Measurements from ENCODE around the gene ZNF497. TPM values are rescaled to one million over a fixed set of nuclear protein-coding genes. Genes with fewer than 3 reads are reported as not detected.

The ZNF497 gene
- polyA plus RNA-seq, 1 of the 3 experiments (the other 2 are of a cell fraction) = 1.1 TPM

DNA sequence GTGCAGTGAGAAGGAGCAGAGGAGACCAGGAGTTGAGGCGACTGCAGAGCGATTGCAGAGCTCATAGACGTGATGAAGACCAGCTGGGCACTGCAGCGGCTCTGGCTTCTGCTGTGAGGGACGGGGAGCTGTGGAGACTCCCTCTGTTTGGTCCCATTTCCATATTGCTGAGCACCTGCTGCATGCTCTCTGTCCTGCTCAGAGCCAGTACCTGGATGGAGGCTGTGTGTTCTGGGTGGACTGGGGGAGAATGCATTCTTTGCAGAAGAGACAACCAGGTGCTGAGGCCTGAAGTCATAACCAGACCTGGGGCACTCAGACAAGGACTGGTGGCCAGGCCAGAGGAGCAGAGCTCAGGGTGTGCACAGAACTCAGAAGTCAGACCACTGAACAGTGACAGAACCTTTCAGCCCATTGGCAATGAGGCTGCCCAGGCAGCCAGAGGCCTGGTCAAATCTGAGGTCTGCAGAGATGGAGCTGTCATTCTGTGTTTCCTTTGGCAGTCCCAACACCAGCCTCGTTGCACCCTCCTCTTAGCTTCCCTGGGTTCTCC is 8.0 kb downstream of the ZNF497 start (continued):
- TF ChIP-seq, protein P1, sequence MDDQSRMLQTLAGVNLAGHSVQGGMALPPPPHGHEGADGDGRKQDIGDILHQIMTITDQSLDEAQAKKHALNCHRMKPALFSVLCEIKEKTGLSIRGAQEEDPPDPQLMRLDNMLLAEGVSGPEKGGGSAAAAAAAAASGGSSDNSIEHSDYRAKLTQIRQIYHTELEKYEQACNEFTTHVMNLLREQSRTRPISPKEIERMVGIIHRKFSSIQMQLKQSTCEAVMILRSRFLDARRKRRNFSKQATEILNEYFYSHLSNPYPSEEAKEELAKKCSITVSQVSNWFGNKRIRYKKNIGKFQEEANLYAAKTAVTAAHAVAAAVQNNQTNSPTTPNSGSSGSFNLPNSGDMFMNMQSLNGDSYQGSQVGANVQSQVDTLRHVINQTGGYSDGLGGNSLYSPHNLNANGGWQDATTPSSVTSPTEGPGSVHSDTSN (IDR thresholded peaks at IDR 0.05) = no peak
- TF ChIP-seq SIN3A (IDR thresholded peaks at IDR 0.05; ENCODE audit: borderline replicate concordance, low read depth, low read length) = no peak
- no peak for TF ChIP-seq MXI1 (IDR thresholded peaks at IDR 0.05; ENCODE audit: low read depth, low read length)
- TF ChIP-seq, protein P2, sequence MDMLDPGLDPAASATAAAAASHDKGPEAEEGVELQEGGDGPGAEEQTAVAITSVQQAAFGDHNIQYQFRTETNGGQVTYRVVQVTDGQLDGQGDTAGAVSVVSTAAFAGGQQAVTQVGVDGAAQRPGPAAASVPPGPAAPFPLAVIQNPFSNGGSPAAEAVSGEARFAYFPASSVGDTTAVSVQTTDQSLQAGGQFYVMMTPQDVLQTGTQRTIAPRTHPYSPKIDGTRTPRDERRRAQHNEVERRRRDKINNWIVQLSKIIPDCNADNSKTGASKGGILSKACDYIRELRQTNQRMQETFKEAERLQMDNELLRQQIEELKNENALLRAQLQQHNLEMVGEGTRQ (IDR thresholded peaks at IDR 0.05; ENCODE audit: borderline replicate concordance, low read depth, low read length) = no peak
- no peak for TF ChIP-seq POLR2AphosphoS5 (IDR thresholded peaks at IDR 0.05; ENCODE audit: low read depth, low read length)

DNA sequence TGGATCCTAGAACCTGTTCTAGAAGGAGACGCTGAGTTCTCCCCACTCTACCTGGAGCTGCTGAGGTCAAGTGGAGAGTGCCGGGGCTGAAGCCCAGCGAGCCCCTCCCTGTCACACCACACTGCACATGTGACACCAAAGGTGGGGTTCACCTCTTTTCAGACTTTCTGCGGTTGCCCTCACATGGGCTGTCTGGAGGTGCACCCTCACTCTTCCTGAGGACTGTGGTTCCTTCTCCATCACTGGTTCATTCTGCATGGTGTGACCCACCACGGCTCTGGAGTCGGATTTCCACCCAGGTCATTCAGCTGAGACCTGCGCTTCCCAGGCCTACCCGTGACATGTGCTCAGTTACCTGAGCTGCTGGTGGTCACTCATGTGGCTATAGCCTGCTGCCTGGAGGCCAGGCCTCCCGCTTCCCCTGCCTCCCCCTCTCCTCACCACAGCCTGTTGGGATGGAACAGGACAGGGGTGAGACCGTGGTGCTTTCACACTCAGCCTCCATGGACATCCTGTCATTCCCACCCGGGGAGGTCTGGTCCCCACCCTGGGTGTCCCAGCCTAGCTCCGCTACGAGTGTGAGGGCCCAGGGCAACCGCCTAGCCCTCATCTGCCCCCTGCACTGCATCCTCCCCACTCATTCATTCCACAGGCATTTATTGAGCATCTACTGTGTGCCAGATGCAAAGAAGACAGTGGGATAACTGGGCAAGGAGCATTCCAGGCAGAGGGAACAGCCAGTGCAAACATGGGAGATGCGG is 8.7 kb downstream of the ZNF497 start:
- Histone ChIP-seq H3K9me2 (no peaks in the 10 kb centered on the region), H3K27ac (ENCODE audit: low read depth in 2 of 2, low read length in 1 of 2) (no peak overlapping the region), H4K20me1 (ENCODE audit: insufficient read depth) (no peaks in the 10 kb centered on the region), H3K27me3 (ENCODE audit: insufficient read depth) (no peaks in the 10 kb centered on the region), H3F3A (replicated peaks; ENCODE audit: insufficient read depth) (no peaks in the 10 kb centered on the region), H3K4me3 (ENCODE audit: low read depth in 2 of 2, low read length in 1 of 2) (no peak overlapping the region), H3K36me3 (replicated peaks in 1 of 2; ENCODE audit: control insufficient read depth in 1 of 2, insufficient read depth in 2 of 2, low read length in 1 of 2) (peaks cover 2 to 4% of the 10 kb centered on the region in 2 experiments), H3K4me1 (ENCODE audit: control insufficient read depth in 1 of 2, insufficient read depth in 2 of 2, low read depth in 1 of 2, low read length in 1 of 2) (no peaks in the 10 kb centered on the region), H3K9ac (no peak overlapping the region), H3K79me2 (ENCODE audit: insufficient read depth) (peaks cover 18% of the 10 kb centered on the region), H3K4me2 (no peak overlapping the region), H3K9me3 (no peaks in the 10 kb centered on the region), H2AFZ (ENCODE audit: low read depth) (no peak overlapping the region)
- TF ChIP-seq GABPA (IDR thresholded peaks at IDR 0.05; ENCODE audit: low read depth) = no peak
- no peak for TF ChIP-seq NRF1 (IDR thresholded peaks at IDR 0.05; ENCODE audit: low read depth, low read length)
- no peak for TF ChIP-seq JUND (IDR thresholded peaks at IDR 0.05)
- TF ChIP-seq YY1 (IDR thresholded peaks at IDR 0.05; ENCODE audit: low read depth) = no peak
- no peak for TF ChIP-seq EP300 (IDR thresholded peaks at IDR 0.05; ENCODE audit: borderline replicate concordance in 1 of 2, low read depth in 1 of 2, low read length in 1 of 2)
- no peak for TF ChIP-seq FOXJ3 (CRISPR knock-in tag; IDR thresholded peaks at IDR 0.05)
- no peak for TF ChIP-seq ZBTB33 (IDR thresholded peaks at IDR 0.05; ENCODE audit: borderline replicate concordance, low read depth)
- TF ChIP-seq USF1 (IDR thresholded peaks at IDR 0.05; ENCODE audit: borderline replicate concordance, low read depth) = no peak
- TF ChIP-seq TCF12 (IDR thresholded peaks at IDR 0.05) = no peak
- no peak for TF ChIP-seq POLR2AphosphoS5 (IDR thresholded peaks at IDR 0.05; ENCODE audit: low read depth, low read length)
- no peak for TF ChIP-seq RXRA (IDR thresholded peaks at IDR 0.05; ENCODE audit: borderline replicate concordance, low read depth)
- no peak for TF ChIP-seq MEF2A (IDR thresholded peaks at IDR 0.05; ENCODE audit: borderline replicate concordance, low read depth)
- TF ChIP-seq CHD2 (IDR thresholded peaks at IDR 0.05; ENCODE audit: low read length, partially characterized antibody) = no peak
- no peak for TF ChIP-seq SIN3A (IDR thresholded peaks at IDR 0.05; ENCODE audit: borderline replicate concordance, low read depth, low read length)
- no peak for TF ChIP-seq RAD21 (IDR thresholded peaks at IDR 0.05; ENCODE audit: low read length)
- TF ChIP-seq RCOR1 (IDR thresholded peaks at IDR 0.05; ENCODE audit: low read length) = no peak
- TF ChIP-seq NFIC (IDR thresholded peaks at IDR 0.05; ENCODE audit: borderline replicate concordance) = no peak
- TF ChIP-seq FOXM1 (IDR thresholded peaks at IDR 0.05; ENCODE audit: low read depth) = no peak
- TF ChIP-seq, protein P2 (IDR thresholded peaks at IDR 0.05; ENCODE audit: borderline replicate concordance, low read depth, low read length) = no peak
- no peak for DNase-seq
- CTCF ChIA-PET = interaction anchor here (1.0 kb wide), 1 partner anchor 9 kb away, joined by 3 read pairs; the partner anchor contains the start of gene ZNF497
- POLR2A ChIA-PET = interaction anchor here (1.4 to 3.6 kb wide), 2 partner anchors 8 to 9 kb away, joined by 3 to 18 read pairs; partner anchors contain the start of gene ZNF497
- 90% methylated on average over 10 of the region's 15 CpGs for WGBS (ENCODE audit: low lambda C conversion rate)

Measured in SK-N-SH (cell line).